Fibroblast of lung (primary cell): Measurements from ENCODE around the gene PLD5. TPM values are rescaled to one million over a fixed set of nuclear protein-coding genes. Genes with fewer than 3 reads are reported as not detected.

Experiments used
- DNase-seq, 2 donors: peaks; one replicate each; pipeline versions ENCODE4 v3.0.0 to v3.0.0-alpha.2; 2010; ENCODE audit warnings: low read depth in 2 of 2
- H2AFZ ChIP-seq: 2 replicates; pipeline ENCODE4 v1.5.1; 2012; ENCODE audit warnings: low read length, control low read depth, inconsistent platforms
- H3K27ac ChIP-seq: 2 replicates; pipeline ENCODE4 v1.5.1; 2011; ENCODE audit warnings: low read length, control low read depth; ENCODE audit not compliant: insufficient read depth
- H3K27me3 ChIP-seq: 2 replicates; pipeline ENCODE4 v1.5.1; 2011; ENCODE audit warnings: mild to moderate bottlenecking, low read length; ENCODE audit not compliant: control insufficient read depth, insufficient read depth
- H3K36me3 ChIP-seq: 2 replicates; pipeline ENCODE4 v1.5.1; 2011; ENCODE audit warnings: low read length; ENCODE audit not compliant: control insufficient read depth, insufficient read depth
- H3K4me1 ChIP-seq: 2 replicates; pipeline ENCODE4 v1.5.1; 2011; ENCODE audit warnings: low read length; ENCODE audit not compliant: control insufficient read depth, insufficient read depth; ENCODE audit errors: extremely low read depth
- H3K4me2 ChIP-seq: 2 replicates; pipeline ENCODE4 v1.5.1; 2011; ENCODE audit warnings: low read length, control low read depth; ENCODE audit not compliant: insufficient read depth; ENCODE audit errors: extremely low read depth
- H3K4me3 ChIP-seq, 4 experiments: fragments of 200-600 bp in 1 of 4; sonication (generic) in 1 of 4; replicated peaks in 1 of 4; 2 replicates each; pipeline ENCODE4 v1.5.1; 2011 to 2016; ENCODE audit warnings: low read length in 4 of 4, low read depth in 3 of 4, mild to moderate bottlenecking in 3 of 4, control low read depth in 2 of 4, inconsistent platforms in 1 of 4, mixed read lengths in 1 of 4; ENCODE audit not compliant: insufficient read depth in 1 of 4; ENCODE audit errors: control extremely low read depth in 1 of 4
- H3K79me2 ChIP-seq: 2 replicates; pipeline ENCODE4 v1.5.1; 2012; ENCODE audit warnings: mild to moderate bottlenecking, low read length, inconsistent platforms; ENCODE audit not compliant: control insufficient read depth, insufficient read depth
- H3K9ac ChIP-seq: 2 replicates; pipeline ENCODE4 v1.5.1; 2011; ENCODE audit warnings: mild to moderate bottlenecking, low read length, control low read depth; ENCODE audit not compliant: insufficient read depth
- H3K9me3 ChIP-seq: 2 replicates; pipeline ENCODE4 v1.5.1; 2012; ENCODE audit warnings: low read depth, low read length; ENCODE audit not compliant: control insufficient read depth, insufficient read depth
- H4K20me1 ChIP-seq: 2 replicates; pipeline ENCODE4 v1.5.1; 2011; ENCODE audit warnings: low read length; ENCODE audit not compliant: control insufficient read depth, insufficient read depth; ENCODE audit errors: extremely low read depth
- CTCF ChIP-seq, 2 donors: IDR thresholded peaks in 1 of 2; conservative IDR thresholded peaks in 1 of 2; 1 replicate in 1 of 2; 2 replicates in 1 of 2; pipeline ENCODE4 v1.5.1; 2011 to 2012; ENCODE audit warnings: low read length in 2 of 2, control low read depth in 1 of 2, inconsistent platforms in 1 of 2, low read depth in 1 of 2, mild to moderate bottlenecking in 1 of 2
- EZH2 ChIP-seq: IDR thresholded peaks from 2 replicates; pipeline ENCODE4 v1.5.1; 2012; ENCODE audit warnings: low read length, control low read depth, mild to moderate bottlenecking; ENCODE audit errors: missing control alignments
- polyA plus RNA-seq, 2 donors: library from polyadenylated mRNA; depleted of rRNA in 1 of 2; stranded (reverse) in 1 of 2; unstranded in 1 of 2; fragments of >200 nt; gene quantifications; 2 replicates each; pipeline ENCODE4 v1.2.1, GENCODE V29; 2011 to 2012; ENCODE audit warnings: missing spikeins in 1 of 2
- total RNA-seq: library from RNA; depleted of rRNA; stranded (reverse); fragments of >200 nt; gene quantifications from 2 replicates; pipeline ENCODE4 v1.2.1, GENCODE V29; 2014

PLD5 gene
- total and polyA plus RNA-seq, 2 donors (not counting 1 experiment from before 2014, with no cell fraction given) = under 0.01 to 0.02 TPM

DNA sequence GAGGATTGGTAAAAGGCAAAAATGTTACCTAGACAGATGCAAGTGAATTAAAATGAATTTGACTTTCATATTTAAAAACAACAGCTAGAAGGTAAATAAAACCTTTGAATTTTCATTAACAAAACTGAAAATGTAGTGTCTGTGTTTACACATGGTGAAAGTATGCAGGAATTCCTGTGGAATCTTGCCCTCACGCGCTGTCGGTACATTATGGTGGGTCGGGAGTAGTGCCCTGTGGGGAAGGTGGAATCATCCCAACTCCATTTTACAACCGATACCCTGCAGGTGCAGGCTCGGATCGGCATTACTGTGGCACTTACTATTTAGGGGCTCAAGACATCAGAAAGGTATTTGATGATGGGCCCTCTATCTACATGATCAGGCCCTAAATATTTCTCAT is 328.4 kb downstream of the PLD5 start:
- no peak overlapping the region for H2AFZ ChIP-seq
- TF ChIP-seq CTCF (conservative IDR thresholded peaks at IDR 0.05 in 1 of 2, IDR thresholded peaks at IDR 0.05 in 1 of 2; ENCODE audit: low read depth in 1 of 2, low read length in 2 of 2) (no peak), EZH2 (no peak)
- H3K9me3 ChIP-seq = no peaks in the 10 kb centered on the region
- no peaks in the 10 kb centered on the region for H3K4me1 ChIP-seq
- no peaks in the 10 kb centered on the region for H3K27me3 ChIP-seq
- H3K9ac ChIP-seq = no peak overlapping the region
- no peaks in the 10 kb centered on the region for H4K20me1 ChIP-seq
- no peak overlapping the region for H3K27ac ChIP-seq
- DNase-seq = no peak
- no peaks in the 10 kb centered on the region for H3K36me3 ChIP-seq
- no peaks in the 10 kb centered on the region for H3K79me2 ChIP-seq
- no peak overlapping the region for H3K4me3 ChIP-seq
- no peak overlapping the region for H3K4me2 ChIP-seq

DNA sequence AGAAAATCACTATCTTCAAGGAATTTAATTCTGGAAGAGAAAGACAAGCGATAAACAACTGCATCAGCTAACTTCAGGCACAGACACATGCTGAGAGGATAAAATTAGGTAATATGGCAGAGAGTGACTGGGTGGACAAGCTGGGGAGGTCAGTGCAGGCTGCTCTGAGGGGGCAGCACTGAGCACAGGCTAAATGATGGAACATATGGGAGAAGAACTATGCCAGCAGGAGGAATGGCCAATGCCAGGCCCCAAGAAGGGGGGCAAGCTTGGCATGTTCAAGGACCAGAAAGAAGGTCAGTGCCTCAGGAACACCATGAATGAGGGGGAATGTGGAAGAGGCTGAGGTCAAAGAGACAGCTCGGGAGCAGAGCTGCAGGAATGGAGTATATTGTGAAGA is 334.9 kb downstream of the PLD5 start:
- Histone ChIP-seq H4K20me1 (no peaks in the 10 kb centered on the region), H3K36me3 (no peaks in the 10 kb centered on the region), H3K4me3 (no peak overlapping the region), H3K27me3 (no peaks in the 10 kb centered on the region), H3K9me3 (no peaks in the 10 kb centered on the region), H3K4me2 (no peak overlapping the region), H3K27ac (no peak overlapping the region), H2AFZ (no peak overlapping the region), H3K9ac (no peak overlapping the region), H3K79me2 (no peaks in the 10 kb centered on the region), H3K4me1 (no peaks in the 10 kb centered on the region)
- DNase-seq = no peak
- TF ChIP-seq CTCF (conservative IDR thresholded peaks at IDR 0.05 in 1 of 2, IDR thresholded peaks at IDR 0.05 in 1 of 2; ENCODE audit: low read depth in 1 of 2, low read length in 2 of 2) = no peak
- no peak for TF ChIP-seq EZH2

GRCh38 chr1:242187816-242188215 is 336.7 kb downstream of the PLD5 start:
- Histone ChIP-seq H3K4me1 (no peaks in the 10 kb centered on the region), H3K27ac (no peak overlapping the region), H3K79me2 (no peaks in the 10 kb centered on the region), H3K4me2 (no peak overlapping the region), H3K36me3 (no peaks in the 10 kb centered on the region), H3K4me3 (no peak overlapping the region), H4K20me1 (no peaks in the 10 kb centered on the region), H3K9me3 (no peaks in the 10 kb centered on the region), H2AFZ (no peak overlapping the region), H3K9ac (no peak overlapping the region), H3K27me3 (no peaks in the 10 kb centered on the region)
- no peak for DNase-seq
- TF ChIP-seq CTCF (conservative IDR thresholded peaks at IDR 0.05 in 1 of 2, IDR thresholded peaks at IDR 0.05 in 1 of 2; ENCODE audit: low read depth in 1 of 2, low read length in 2 of 2) (no peak), EZH2 (no peak)
